ENCODE measurements around the gene UCK2. TPM values are rescaled to one million over a fixed set of nuclear protein-coding genes. Genes with fewer than 3 reads are reported as not detected.
A peak's percentile ranks its signal among the peaks of the same experiment; 100 is the strongest.

Gene UCK2
- polyA plus RNA-seq, 2 donors = 18.8 to 25.4 TPM

GRCh38 chr1:165858967-165859845 is 31.8 kb downstream of the UCK2 start:
- H3K27me3 ChIP-seq (ENCODE audit: control insufficient read depth in 1 of 2, insufficient read depth in 2 of 2, low read length in 2 of 2) = no peaks in the 10 kb centered on the region
- peaks cover 6 to 10% of the 10 kb centered on the region in 2 donors for H3K4me1 ChIP-seq (ENCODE audit: control insufficient read depth in 2 of 2, insufficient read depth in 2 of 2, low read length in 1 of 2)
- no peaks in the 10 kb centered on the region for H3K36me3 ChIP-seq (ENCODE audit: control insufficient read depth in 2 of 2, insufficient read depth in 2 of 2, low read length in 1 of 2)
- H3K9me3 ChIP-seq (ENCODE audit: control insufficient read depth in 2 of 2, insufficient read depth in 1 of 2, low read depth in 1 of 2, low read length in 1 of 2) = no peaks in the 10 kb centered on the region
- no peak overlapping the region for H3K4me3 ChIP-seq (ENCODE audit: low read depth in 1 of 2, low read length in 2 of 2)
- H3K27ac ChIP-seq (ENCODE audit: low read depth in 2 of 2, low read length in 1 of 2) = no peak overlapping the region
- WGBS, 2 donors = 72 to 87% methylated on average over 10 of the region's 10 CpGs

- Histone ChIP-seq H3K27ac (ENCODE audit: low read depth in 2 of 2, low read length in 1 of 2) (no peak overlapping the region), H3K4me3 (ENCODE audit: low read depth in 1 of 2, low read length in 2 of 2) (no peak overlapping the region), H3K36me3 (ENCODE audit: control insufficient read depth in 2 of 2, insufficient read depth in 2 of 2, low read length in 1 of 2) (no peaks in the 10 kb centered on the region), H3K4me1 (ENCODE audit: control insufficient read depth in 2 of 2, insufficient read depth in 2 of 2, low read length in 1 of 2) (peaks cover 6 to 10% of the 10 kb centered on the region in 2 donors), H3K27me3 (ENCODE audit: control insufficient read depth in 1 of 2, insufficient read depth in 2 of 2, low read length in 2 of 2) (no peaks in the 10 kb centered on the region), H3K9me3 (ENCODE audit: control insufficient read depth in 2 of 2, insufficient read depth in 1 of 2, low read depth in 1 of 2, low read length in 1 of 2) (no peaks in the 10 kb centered on the region)
- 95 to 97% methylated on average over 2 of the region's 2 CpGs for WGBS, 2 donors
Observed at GRCh38 chr1:165860065-165860464, 32.7 kb downstream of the UCK2 start.

- WGBS, 2 donors = 54 to 63% methylated on average over 5 of the region's 5 CpGs
- Histone ChIP-seq H3K4me1 (ENCODE audit: control insufficient read depth in 2 of 2, insufficient read depth in 2 of 2, low read length in 1 of 2) (peaks cover 6 to 10% of the 10 kb centered on the region in 2 donors), H3K36me3 (ENCODE audit: control insufficient read depth in 2 of 2, insufficient read depth in 2 of 2, low read length in 1 of 2) (peaks cover 0 to 3% of the 10 kb centered on the region in 2 donors), H3K4me3 (ENCODE audit: low read depth in 1 of 2, low read length in 2 of 2) (no peak overlapping the region), H3K9me3 (ENCODE audit: control insufficient read depth in 2 of 2, insufficient read depth in 1 of 2, low read depth in 1 of 2, low read length in 1 of 2) (no peaks in the 10 kb centered on the region), H3K27ac (ENCODE audit: low read depth in 2 of 2, low read length in 1 of 2) (peak overlapping the region in 1 of 2 donors; percentile 27), H3K27me3 (ENCODE audit: control insufficient read depth in 1 of 2, insufficient read depth in 2 of 2, low read length in 2 of 2) (no peaks in the 10 kb centered on the region)
Observed at GRCh38 chr1:165861911-165862310, 34.5 kb downstream of the UCK2 start.

DNA sequence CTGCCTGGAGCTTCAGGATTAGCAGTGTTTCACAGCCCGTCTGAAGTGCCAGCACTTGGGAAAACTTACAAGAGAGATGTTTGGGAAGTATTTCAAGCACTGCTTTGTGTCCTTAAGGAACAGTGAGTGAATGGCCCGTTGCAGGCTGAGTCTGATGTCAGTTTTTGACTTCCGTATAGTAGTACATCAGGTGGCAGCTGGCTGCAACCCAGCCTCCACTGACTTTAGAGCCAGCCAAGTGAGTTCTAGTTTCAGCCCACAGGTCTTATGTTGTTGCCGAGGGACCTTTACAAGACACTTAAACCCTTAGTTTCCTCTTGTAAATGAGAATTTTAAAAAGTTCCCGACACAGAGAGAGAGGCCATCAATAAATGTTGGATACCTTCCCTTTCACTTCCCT is 35.0 kb downstream of the UCK2 start:
- peak overlapping the region in 1 of 2 donors; percentile 27 for H3K27ac ChIP-seq (ENCODE audit: low read depth in 2 of 2, low read length in 1 of 2)
- 29 to 45% methylated on average over 5 of the region's 5 CpGs for WGBS, 2 donors
- H3K4me1 ChIP-seq (ENCODE audit: control insufficient read depth in 2 of 2, insufficient read depth in 2 of 2, low read length in 1 of 2) = peaks cover 6 to 8% of the 10 kb centered on the region in 2 donors
- H3K4me3 ChIP-seq (ENCODE audit: low read depth in 1 of 2, low read length in 2 of 2) = no peak overlapping the region
- H3K27me3 ChIP-seq (ENCODE audit: control insufficient read depth in 1 of 2, insufficient read depth in 2 of 2, low read length in 2 of 2) = no peaks in the 10 kb centered on the region
- H3K9me3 ChIP-seq (ENCODE audit: control insufficient read depth in 2 of 2, insufficient read depth in 1 of 2, low read depth in 1 of 2, low read length in 1 of 2) = no peaks in the 10 kb centered on the region
- peaks cover 0 to 3% of the 10 kb centered on the region in 2 donors for H3K36me3 ChIP-seq (ENCODE audit: control insufficient read depth in 2 of 2, insufficient read depth in 2 of 2, low read length in 1 of 2)

DNA sequence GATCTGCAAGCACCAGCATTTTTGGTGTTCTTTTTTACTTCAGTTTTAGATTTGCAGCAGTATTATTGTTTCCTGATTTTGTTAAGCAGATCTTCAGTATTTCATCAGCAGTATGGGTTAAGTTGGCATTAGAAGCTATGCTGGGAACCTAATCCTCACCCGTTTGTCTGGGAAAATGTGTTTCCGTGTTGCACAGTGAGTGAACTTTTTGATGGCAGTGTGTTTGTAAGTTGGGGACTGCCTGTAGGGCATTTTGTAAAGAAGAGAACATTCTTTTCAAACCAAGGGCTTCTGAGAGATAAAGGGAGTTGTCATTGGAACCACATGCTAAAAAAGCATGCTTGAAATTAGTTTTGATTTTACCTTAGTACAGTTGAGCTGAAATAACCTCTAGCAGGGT is 35.9 kb downstream of the UCK2 start:
- Histone ChIP-seq H3K9me3 (ENCODE audit: control insufficient read depth in 2 of 2, insufficient read depth in 1 of 2, low read depth in 1 of 2, low read length in 1 of 2) (no peaks in the 10 kb centered on the region), H3K36me3 (ENCODE audit: control insufficient read depth in 2 of 2, insufficient read depth in 2 of 2, low read length in 1 of 2) (peaks cover 0 to 3% of the 10 kb centered on the region in 2 donors), H3K27ac (ENCODE audit: low read depth in 2 of 2, low read length in 1 of 2) (no peak overlapping the region), H3K4me3 (ENCODE audit: low read depth in 1 of 2, low read length in 2 of 2) (no peak overlapping the region), H3K27me3 (ENCODE audit: control insufficient read depth in 1 of 2, insufficient read depth in 2 of 2, low read length in 2 of 2) (no peaks in the 10 kb centered on the region), H3K4me1 (ENCODE audit: control insufficient read depth in 2 of 2, insufficient read depth in 2 of 2, low read length in 1 of 2) (peaks cover 2 to 3% of the 10 kb centered on the region in 2 donors)
- WGBS, 2 donors = 38 to 41% methylated on average over 2 of the region's 2 CpGs

GRCh38 chr1:165865633-165866340 is 38.4 kb downstream of the UCK2 start:
- Histone ChIP-seq H3K4me3 (ENCODE audit: low read depth in 1 of 2, low read length in 2 of 2) (no peak overlapping the region), H3K4me1 (ENCODE audit: control insufficient read depth in 2 of 2, insufficient read depth in 2 of 2, low read length in 1 of 2) (no peaks in the 10 kb centered on the region), H3K27ac (ENCODE audit: low read depth in 2 of 2, low read length in 1 of 2) (no peak overlapping the region), H3K36me3 (ENCODE audit: control insufficient read depth in 2 of 2, insufficient read depth in 2 of 2, low read length in 1 of 2) (peaks cover 0 to 3% of the 10 kb centered on the region in 2 donors), H3K9me3 (ENCODE audit: control insufficient read depth in 2 of 2, insufficient read depth in 1 of 2, low read depth in 1 of 2, low read length in 1 of 2) (no peaks in the 10 kb centered on the region), H3K27me3 (ENCODE audit: control insufficient read depth in 1 of 2, insufficient read depth in 2 of 2, low read length in 2 of 2) (no peaks in the 10 kb centered on the region)
- WGBS, 2 donors = 88 to 93% methylated on average over 12 of the region's 12 CpGs

- WGBS, 2 donors = 89 to 90% methylated on average over 5 of the region's 5 CpGs
- H3K27ac ChIP-seq (ENCODE audit: low read depth in 2 of 2, low read length in 1 of 2) = no peak overlapping the region
- no peaks in the 10 kb centered on the region for H3K4me1 ChIP-seq (ENCODE audit: control insufficient read depth in 2 of 2, insufficient read depth in 2 of 2, low read length in 1 of 2)
- no peaks in the 10 kb centered on the region for H3K27me3 ChIP-seq (ENCODE audit: control insufficient read depth in 1 of 2, insufficient read depth in 2 of 2, low read length in 2 of 2)
- H3K36me3 ChIP-seq (ENCODE audit: control insufficient read depth in 2 of 2, insufficient read depth in 2 of 2, low read length in 1 of 2) = peaks cover 0 to 3% of the 10 kb centered on the region in 2 donors
- no peaks in the 10 kb centered on the region for H3K9me3 ChIP-seq (ENCODE audit: control insufficient read depth in 2 of 2, insufficient read depth in 1 of 2, low read depth in 1 of 2, low read length in 1 of 2)
- no peak overlapping the region for H3K4me3 ChIP-seq (ENCODE audit: low read depth in 1 of 2, low read length in 2 of 2)
Observed at GRCh38 chr1:165869343-165869742, 41.9 kb downstream of the UCK2 start.

- no peaks in the 10 kb centered on the region for H3K36me3 ChIP-seq (ENCODE audit: control insufficient read depth in 2 of 2, insufficient read depth in 2 of 2, low read length in 1 of 2)
- H3K9me3 ChIP-seq (ENCODE audit: control insufficient read depth in 2 of 2, insufficient read depth in 1 of 2, low read depth in 1 of 2, low read length in 1 of 2) = no peaks in the 10 kb centered on the region
- H3K27me3 ChIP-seq (ENCODE audit: control insufficient read depth in 1 of 2, insufficient read depth in 2 of 2, low read length in 2 of 2) = no peaks in the 10 kb centered on the region
- H3K4me1 ChIP-seq (ENCODE audit: control insufficient read depth in 2 of 2, insufficient read depth in 2 of 2, low read length in 1 of 2) = peaks cover 0 to 7% of the 10 kb centered on the region in 2 donors
- 50 to 53% methylated on average over 4 of the region's 4 CpGs for WGBS, 2 donors
- no peak overlapping the region for H3K27ac ChIP-seq (ENCODE audit: low read depth in 2 of 2, low read length in 1 of 2)
- no peak overlapping the region for H3K4me3 ChIP-seq (ENCODE audit: low read depth in 1 of 2, low read length in 2 of 2)
Observed at GRCh38 chr1:165871311-165872067, 44.1 kb downstream of the UCK2 start.

GRCh38 chr1:165873481-165873880 is 46.1 kb downstream of the UCK2 start:
- H3K36me3 ChIP-seq (ENCODE audit: control insufficient read depth in 2 of 2, insufficient read depth in 2 of 2, low read length in 1 of 2) = no peaks in the 10 kb centered on the region
- H3K9me3 ChIP-seq (ENCODE audit: control insufficient read depth in 2 of 2, insufficient read depth in 1 of 2, low read depth in 1 of 2, low read length in 1 of 2) = no peaks in the 10 kb centered on the region
- no peaks in the 10 kb centered on the region for H3K27me3 ChIP-seq (ENCODE audit: control insufficient read depth in 1 of 2, insufficient read depth in 2 of 2, low read length in 2 of 2)
- H3K4me1 ChIP-seq (ENCODE audit: control insufficient read depth in 2 of 2, insufficient read depth in 2 of 2, low read length in 1 of 2) = peaks cover 0 to 7% of the 10 kb centered on the region in 2 donors
- H3K4me3 ChIP-seq (ENCODE audit: low read depth in 1 of 2, low read length in 2 of 2) = no peak overlapping the region
- no peak overlapping the region for H3K27ac ChIP-seq (ENCODE audit: low read depth in 2 of 2, low read length in 1 of 2)
- WGBS, 2 donors = 80 to 88% methylated on average over 5 of the region's 5 CpGs

Measured in esophagus (tissue), 2 donors.